Testis (tissue), 2 donors: ENCODE measurements around the gene TRAK2.

Experiments
- POLR2A ChIP-seq: fragments of 450-650 bp; IDR thresholded peaks from one replicate; pipeline ENCODE4 v1.6.1; 2017; ENCODE audit warnings: antibody characterized with exemption, mild to moderate bottlenecking, moderate library complexity
- TF ChIP-seq, protein P1 (sequence below), 3 experiments: fragments of 450-650 bp in 2 of 3; fragments of 200-600 bp in 1 of 3; sonication (generic) in 1 of 3; IDR thresholded peaks; one replicate each; pipeline ENCODE4 v1.5.1; 2016 to 2019; ENCODE audit warnings: antibody characterized with exemption in 3 of 3, mild to moderate bottlenecking in 2 of 3, moderate library complexity in 1 of 3

DNA sequence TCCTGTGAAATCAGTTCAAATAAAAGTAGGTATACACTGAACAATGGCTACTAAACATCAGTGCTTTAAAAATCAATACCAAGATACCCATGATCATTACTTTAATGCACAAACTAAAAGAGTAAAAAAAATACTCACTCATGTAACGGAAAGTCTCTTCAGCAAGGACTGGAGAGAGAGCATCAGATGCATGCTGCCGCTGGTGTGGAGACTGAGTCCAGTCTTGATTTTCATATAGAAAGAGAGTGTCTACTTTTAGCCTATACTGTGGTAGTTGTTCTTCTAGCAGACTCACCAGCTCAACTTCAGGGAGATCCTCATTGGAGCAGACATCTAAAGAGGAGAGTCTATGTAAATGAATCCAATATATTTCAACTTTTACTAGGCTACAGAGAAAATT is 44.0 kb downstream of the TRAK2 start:
- TF ChIP-seq, protein P1, sequence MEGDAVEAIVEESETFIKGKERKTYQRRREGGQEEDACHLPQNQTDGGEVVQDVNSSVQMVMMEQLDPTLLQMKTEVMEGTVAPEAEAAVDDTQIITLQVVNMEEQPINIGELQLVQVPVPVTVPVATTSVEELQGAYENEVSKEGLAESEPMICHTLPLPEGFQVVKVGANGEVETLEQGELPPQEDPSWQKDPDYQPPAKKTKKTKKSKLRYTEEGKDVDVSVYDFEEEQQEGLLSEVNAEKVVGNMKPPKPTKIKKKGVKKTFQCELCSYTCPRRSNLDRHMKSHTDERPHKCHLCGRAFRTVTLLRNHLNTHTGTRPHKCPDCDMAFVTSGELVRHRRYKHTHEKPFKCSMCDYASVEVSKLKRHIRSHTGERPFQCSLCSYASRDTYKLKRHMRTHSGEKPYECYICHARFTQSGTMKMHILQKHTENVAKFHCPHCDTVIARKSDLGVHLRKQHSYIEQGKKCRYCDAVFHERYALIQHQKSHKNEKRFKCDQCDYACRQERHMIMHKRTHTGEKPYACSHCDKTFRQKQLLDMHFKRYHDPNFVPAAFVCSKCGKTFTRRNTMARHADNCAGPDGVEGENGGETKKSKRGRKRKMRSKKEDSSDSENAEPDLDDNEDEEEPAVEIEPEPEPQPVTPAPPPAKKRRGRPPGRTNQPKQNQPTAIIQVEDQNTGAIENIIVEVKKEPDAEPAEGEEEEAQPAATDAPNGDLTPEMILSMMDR (IDR thresholded peaks at IDR 0.05) = no peak
- no peak for TF ChIP-seq POLR2A
